Measurements from ENCODE around the gene MICU1. TPM values are rescaled to one million over a fixed set of nuclear protein-coding genes. Genes with fewer than 3 reads are reported as not detected.

Gene MICU1
- polyA plus RNA-seq, 1 donor (not counting 4 experiments of a cell fraction or from before 2014, with no cell fraction given), result 19.4 TPM

DNA sequence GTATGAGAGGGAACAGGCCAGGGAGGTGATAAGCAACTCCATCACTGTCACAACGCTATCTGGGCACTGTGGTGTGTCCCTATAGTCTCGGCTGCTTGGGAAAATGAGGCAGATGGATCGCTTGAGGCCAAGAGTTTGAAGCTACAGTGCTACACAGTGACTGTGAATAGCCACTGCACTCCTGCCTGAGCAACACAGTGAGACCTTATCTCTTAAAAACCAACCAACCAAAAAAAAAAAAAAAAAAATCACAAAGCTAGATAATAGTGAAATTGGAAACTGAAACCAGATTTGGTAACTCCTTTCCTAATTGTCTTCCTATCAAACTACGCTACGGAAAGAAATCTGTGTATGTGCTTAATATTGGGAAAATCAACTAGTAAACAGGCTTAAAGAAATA is 14.1 kb downstream of the MICU1 start:
- H3K4me3 ChIP-seq (ENCODE audit: control insufficient read depth in 2 of 3, extremely low read depth in 1 of 3, insufficient read depth in 2 of 3, low read depth in 1 of 3, low read length in 3 of 3), result no peak overlapping the region
- dilution Hi-C loops (cut with MboI; ENCODE audit: extremely low pct_ligation_motif_present, low sequenced_read_pairs), result no loop called here

DNA sequence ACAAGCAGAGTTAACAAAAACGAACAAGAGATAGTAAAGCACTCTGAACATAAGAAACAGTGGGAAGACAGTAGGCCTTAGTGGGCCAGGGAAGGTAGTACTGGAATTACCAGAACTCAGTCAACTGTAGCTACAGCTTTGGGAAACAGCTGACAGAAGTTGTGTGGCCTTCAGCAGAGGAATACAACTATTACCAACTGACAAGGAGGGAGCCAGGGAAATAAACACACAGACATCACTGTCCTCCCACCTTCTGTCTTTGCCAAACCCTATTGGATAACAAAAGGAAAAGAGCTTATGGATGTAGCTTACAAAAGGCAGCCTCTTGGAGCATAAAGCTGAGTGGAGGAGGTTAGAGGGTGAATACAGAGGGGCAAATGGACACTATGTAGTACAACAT is 15.4 kb downstream of the MICU1 start:
- Histone ChIP-seq H3K9ac (ENCODE audit: control insufficient read depth, extremely low read depth, insufficient read depth, low read length) (no peak overlapping the region), H3K27ac (ENCODE audit: control insufficient read depth, insufficient read depth, low read length) (no peak overlapping the region), H4K20me1 (ENCODE audit: control insufficient read depth, extremely low read depth, insufficient read depth, low read length) (no peaks in the 10 kb centered on the region), H2AFZ (ENCODE audit: control insufficient read depth, low read length) (no peak overlapping the region), H3K9me3 (ENCODE audit: control insufficient read depth, low read depth, low read length) (no peaks in the 10 kb centered on the region), H3K4me3 (ENCODE audit: control insufficient read depth in 2 of 3, extremely low read depth in 1 of 3, insufficient read depth in 2 of 3, low read depth in 1 of 3, low read length in 3 of 3) (no peak overlapping the region), H3K79me2 (ENCODE audit: control insufficient read depth, insufficient read depth, low read length) (peaks cover 6% of the 10 kb centered on the region), H3K36me3 (ENCODE audit: control insufficient read depth in 2 of 2, extremely low read depth in 1 of 2, insufficient read depth in 2 of 2, low read length in 2 of 2) (no peaks in the 10 kb centered on the region), H3K9me1 (ENCODE audit: control insufficient read depth, extremely low read depth, insufficient read depth, low read length) (no peaks in the 10 kb centered on the region), H3K4me1 (ENCODE audit: control insufficient read depth, extremely low read depth, insufficient read depth, low read length) (no peaks in the 10 kb centered on the region), H3K4me2 (ENCODE audit: control insufficient read depth, extremely low read depth, insufficient read depth, low read depth, low read length) (no peak overlapping the region), H3K27me3 (ENCODE audit: control insufficient read depth, extremely low read depth, insufficient read depth, low read length) (no peaks in the 10 kb centered on the region)
- dilution Hi-C loops (cut with MboI; ENCODE audit: extremely low pct_ligation_motif_present, low sequenced_read_pairs), result no loop called here
- TF ChIP-seq, protein P1, sequence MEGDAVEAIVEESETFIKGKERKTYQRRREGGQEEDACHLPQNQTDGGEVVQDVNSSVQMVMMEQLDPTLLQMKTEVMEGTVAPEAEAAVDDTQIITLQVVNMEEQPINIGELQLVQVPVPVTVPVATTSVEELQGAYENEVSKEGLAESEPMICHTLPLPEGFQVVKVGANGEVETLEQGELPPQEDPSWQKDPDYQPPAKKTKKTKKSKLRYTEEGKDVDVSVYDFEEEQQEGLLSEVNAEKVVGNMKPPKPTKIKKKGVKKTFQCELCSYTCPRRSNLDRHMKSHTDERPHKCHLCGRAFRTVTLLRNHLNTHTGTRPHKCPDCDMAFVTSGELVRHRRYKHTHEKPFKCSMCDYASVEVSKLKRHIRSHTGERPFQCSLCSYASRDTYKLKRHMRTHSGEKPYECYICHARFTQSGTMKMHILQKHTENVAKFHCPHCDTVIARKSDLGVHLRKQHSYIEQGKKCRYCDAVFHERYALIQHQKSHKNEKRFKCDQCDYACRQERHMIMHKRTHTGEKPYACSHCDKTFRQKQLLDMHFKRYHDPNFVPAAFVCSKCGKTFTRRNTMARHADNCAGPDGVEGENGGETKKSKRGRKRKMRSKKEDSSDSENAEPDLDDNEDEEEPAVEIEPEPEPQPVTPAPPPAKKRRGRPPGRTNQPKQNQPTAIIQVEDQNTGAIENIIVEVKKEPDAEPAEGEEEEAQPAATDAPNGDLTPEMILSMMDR (optimal IDR thresholded peaks at IDR 0.05 in 1 of 3, IDR thresholded peaks at IDR 0.05 in 1 of 3, conservative IDR thresholded peaks at IDR 0.05 in 1 of 3; ENCODE audit: extremely low read depth in 1 of 3, insufficient read depth in 2 of 3, low read length in 3 of 3), result no peak
- no peak for TF ChIP-seq EZH2 (IDR thresholded peaks at IDR 0.05; ENCODE audit: low read length)
- no peak for DNase-seq (ENCODE audit: low read depth, low spot score)
- no peak for FAIRE-seq

More for the DNA sequence above, 14.1 kb downstream of the MICU1 start:
- H3K4me2 ChIP-seq (ENCODE audit: control insufficient read depth, extremely low read depth, insufficient read depth, low read depth, low read length), result peak overlapping the region; percentile 6
- no peaks in the 10 kb centered on the region for H4K20me1 ChIP-seq (ENCODE audit: control insufficient read depth, extremely low read depth, insufficient read depth, low read length)
- H3K36me3 ChIP-seq (ENCODE audit: control insufficient read depth in 2 of 2, extremely low read depth in 1 of 2, insufficient read depth in 2 of 2, low read length in 2 of 2), result no peaks in the 10 kb centered on the region
- no peaks in the 10 kb centered on the region for H3K4me1 ChIP-seq (ENCODE audit: control insufficient read depth, extremely low read depth, insufficient read depth, low read length)
- no peaks in the 10 kb centered on the region for H3K27me3 ChIP-seq (ENCODE audit: control insufficient read depth, extremely low read depth, insufficient read depth, low read length)
- DNase-seq (ENCODE audit: low read depth, low spot score), result no peak
- no peaks in the 10 kb centered on the region for H3K9me3 ChIP-seq (ENCODE audit: control insufficient read depth, low read depth, low read length)
- no peak overlapping the region for H3K27ac ChIP-seq (ENCODE audit: control insufficient read depth, insufficient read depth, low read length)
- no peaks in the 10 kb centered on the region for H3K9me1 ChIP-seq (ENCODE audit: control insufficient read depth, extremely low read depth, insufficient read depth, low read length)
- no peak overlapping the region for H3K9ac ChIP-seq (ENCODE audit: control insufficient read depth, extremely low read depth, insufficient read depth, low read length)
- no peak for TF ChIP-seq EZH2 (IDR thresholded peaks at IDR 0.05; ENCODE audit: low read length)
- TF ChIP-seq, protein P1 (optimal IDR thresholded peaks at IDR 0.05 in 1 of 3, IDR thresholded peaks at IDR 0.05 in 1 of 3, conservative IDR thresholded peaks at IDR 0.05 in 1 of 3; ENCODE audit: extremely low read depth in 1 of 3, insufficient read depth in 2 of 3, low read length in 3 of 3), result no peak
- FAIRE-seq, result no peak
- peaks cover 4% of the 10 kb centered on the region for H3K79me2 ChIP-seq (ENCODE audit: control insufficient read depth, insufficient read depth, low read length)
- no peak overlapping the region for H2AFZ ChIP-seq (ENCODE audit: control insufficient read depth, low read length)

Measured in keratinocyte (primary cell).